K562 (cell line): ENCODE results near the gene SPRY4. TPM values are rescaled to one million over a fixed set of nuclear protein-coding genes. Genes with fewer than 3 reads are reported as not detected.

Experiments
- ATAC-seq: fragments of 200-7000 bp; cut with Tn5 transposase; 3 replicates; pipeline ENCODE4 v1.9.1; 2020; ENCODE audit warnings: moderate library complexity
- BruUV-seq: library from RNA; stranded (reverse); fragments of 400-500 nt; replicated peaks from 2 replicates; lab custom pipeline; 2021; lab: Mats Ljungman, UMichigan
- CTCF ChIA-PET: fragments of 300-600 bp; formaldehyde crosslinking; extraction: SDS; loops from one replicate; lab custom pipeline; 2021; ENCODE audit warnings: low intra/inter-chr PET ratio; lab: Yijun Ruan, JAX
- POLR2A ChIA-PET: fragments of 300-600, 350-650 bp; sonication (Branson Sonifier 250); formaldehyde crosslinking; extraction: SDS; loops from one replicate; lab custom pipeline; 2021; ENCODE audit warnings: antibody characterized with exemption, inconsistent platforms; lab: Yijun Ruan, JAX
- DNase-seq, 4 experiments: peaks; one replicate each; pipeline versions ENCODE4 v3.0.0 to v3.0.0-alpha.2; 2011 to 2018; ENCODE audit warnings: low spot score in 3 of 4, mixed read lengths in 3 of 4; ENCODE audit errors: extremely low read depth in 1 of 4
- FAIRE-seq: peaks from 2 replicates; lab custom pipeline; 2011; peaks lifted over from hg19 to GRCh38; lab: Jason Lieb, UNC
- H2AFZ ChIP-seq: 2 replicates; pipeline ENCODE4 v1.6.0; 2011; ENCODE audit warnings: low read depth, low read length, control low read depth, inconsistent platforms
- H3K27ac ChIP-seq: fragments of 200-600 bp; 3 replicates; pipeline ENCODE4 v1.8.0; 2011; ENCODE audit warnings: low read depth, mild to moderate bottlenecking, control low read depth, inconsistent platforms, low read length, moderate library complexity, mixed read lengths; ENCODE audit errors: extremely low read depth
- H3K27me3 ChIP-seq, 2 experiments: fragments of 300-600 bp in 1 of 2; 2 replicates in 1 of 2; 3 replicates in 1 of 2; pipeline versions ENCODE4 v1.6.0 to v1.8.0; 2011; ENCODE audit warnings: inconsistent platforms in 2 of 2, low read length in 2 of 2, mild to moderate bottlenecking in 1 of 2, mixed read lengths in 1 of 2, moderate library complexity in 1 of 2; ENCODE audit not compliant: control insufficient read depth in 2 of 2, insufficient read depth in 2 of 2
- H3K36me3 ChIP-seq: fragments of 300-600 bp; 3 replicates; pipeline ENCODE4 v1.8.0; 2011; ENCODE audit warnings: mild to moderate bottlenecking, low read length, inconsistent platforms; ENCODE audit not compliant: control insufficient read depth, insufficient read depth
- H3K4me1 ChIP-seq, 2 experiments: fragments of 200-600 bp in 1 of 2; replicated peaks in 1 of 2; 2 replicates in 1 of 2; 3 replicates in 1 of 2; pipeline versions ENCODE4 v1.5.1 to v1.8.0; 2011; ENCODE audit warnings: inconsistent platforms in 2 of 2, low read length in 2 of 2, mild to moderate bottlenecking in 1 of 2, mixed read lengths in 1 of 2, moderate library complexity in 1 of 2; ENCODE audit not compliant: control insufficient read depth in 2 of 2, insufficient read depth in 2 of 2
- H3K4me2 ChIP-seq: 2 replicates; pipeline ENCODE4 v1.6.1; 2011; ENCODE audit warnings: low read length, control low read depth, inconsistent platforms, mixed read lengths; ENCODE audit not compliant: insufficient read depth
- H3K4me3 ChIP-seq: fragments of 200-600 bp; sonication (generic), shearing (Covaris generic); 2 replicates; pipeline ENCODE4 v1.5.1; 2016; ENCODE audit warnings: control low read depth, inconsistent platforms
- H3K79me2 ChIP-seq: fragments of 200-600 bp; 3 replicates; pipeline ENCODE4 v1.8.0; 2011; ENCODE audit warnings: low read length, inconsistent platforms; ENCODE audit not compliant: control insufficient read depth, insufficient read depth
- H3K9ac ChIP-seq, 2 experiments: 2 replicates each; pipeline versions ENCODE4 v1.6.0 to v1.6.1; 2011; ENCODE audit warnings: low read depth in 2 of 2, low read length in 2 of 2, control low read depth in 1 of 2, inconsistent platforms in 1 of 2, mild to moderate bottlenecking in 1 of 2, mixed read lengths in 1 of 2; ENCODE audit not compliant: insufficient read depth in 1 of 2
- H3K9me1 ChIP-seq: one replicate; pipeline ENCODE4 v1.6.0; 2011; ENCODE audit warnings: inconsistent platforms, mild to moderate bottlenecking, low read length, moderate library complexity; ENCODE audit not compliant: control insufficient read depth, insufficient read depth
- H3K9me3 ChIP-seq: replicated peaks from 2 replicates; pipeline ENCODE4 v1.5.1; 2011; ENCODE audit warnings: low read depth, low read length, inconsistent platforms; ENCODE audit not compliant: control insufficient read depth, insufficient read depth
- H4K20me1 ChIP-seq: replicated peaks from 2 replicates; pipeline ENCODE4 v1.6.1; 2011; ENCODE audit warnings: low read length, inconsistent platforms, mixed read lengths; ENCODE audit not compliant: control insufficient read depth, insufficient read depth
- ATF7 ChIP-seq: fragments of 450-650 bp; IDR thresholded peaks from 2 replicates; pipeline ENCODE4 v1.7.1; 2014; ENCODE audit warnings: mild to moderate bottlenecking, moderate library complexity
- NCOA2 ChIP-seq, 2 experiments: fragments of 450-650 bp; IDR thresholded peaks; 2 replicates each; pipeline ENCODE4 v1.6.1; 2018; ENCODE audit warnings: mild to moderate bottlenecking in 2 of 2, moderate library complexity in 1 of 2; ENCODE audit not compliant: partially characterized antibody in 2 of 2
- NFIC ChIP-seq: fragments of 450-650 bp; IDR thresholded peaks from 2 replicates; pipeline ENCODE4 v1.6.1; 2017; ENCODE audit warnings: mild to moderate bottlenecking, inconsistent platforms
- ZFX ChIP-seq: sonication (generic); formaldehyde crosslinking; IDR thresholded peaks from 2 replicates; pipeline ENCODE4 v1.8.0; 2022; ENCODE audit warnings: mild to moderate bottlenecking, missing genetic modification reagents, moderate library complexity
- WGBS: fragments of 100-300 bp; shearing (Covaris generic); methylation state at CpG from one replicate; pipeline ENCODE4 v1.1.6; 2016; ENCODE audit warnings: low coverage, mixed read lengths; ENCODE audit not compliant: insufficient coverage; ENCODE audit errors: missing lambda C conversion rate; 5-methylcytosine and 5-hydroxymethylcytosine counted together
- in situ Hi-C: fragments of 300-500 bp; cut with MboI; formaldehyde crosslinking; loops from 4 replicates; pipeline ENCODE4 v1.15.0; 2018; ENCODE audit warnings: inconsistent platforms, mixed read lengths
- intact Hi-C: fragments of 100-400 bp; cut with micrococcal nuclease; formaldehyde crosslinking; loops from 2 replicates; pipeline ENCODE4 v1.14.2; 2022
- polyA plus RNA-seq, 8 experiments: library from polyadenylated mRNA; depleted of rRNA in 4 of 8; stranded (reverse) in 5 of 8; unstranded in 3 of 8; fragments of >200 nt; fragmentation: Nextera tagmentation in 2 of 8; fragmentation: Illumina TruSeq in 1 of 8; extraction: Ambion mirVana in 2 of 8; extraction: Trizol in 1 of 8; gene quantifications; 2 replicates each; pipeline versions ENCODE4 v1.2.1 to v1.2.3, GENCODE V29; 2011 to 2014; ENCODE audit warnings: inconsistent platforms in 1 of 8, missing spikeins in 1 of 8
- total RNA-seq, 7 experiments: library from RNA; depleted of rRNA in 6 of 7; stranded (reverse); fragments of >200 nt in 6 of 7; fragmentation: Illumina TruSeq in 2 of 7; extraction: Trizol in 2 of 7; gene quantifications; 2 replicates each; pipeline versions ENCODE4 v1.2.1 to v1.2.3, GENCODE V29; 2011 to 2021; ENCODE audit warnings: low replicate concordance in 1 of 7
- TF ChIP-seq, protein P1 (sequence below): fragments of 200-800 bp; sonication (Bioruptor generic); IDR thresholded peaks from 2 replicates; pipeline ENCODE4 v1.6.1; 2017; ENCODE audit warnings: missing genetic modification characterization, missing compliant biosample characterization
- TF ChIP-seq, protein P2 (sequence below): fragments of 250-450 bp; sonication (Bioruptor Pico); IDR thresholded peaks from 2 replicates; pipeline ENCODE4 v1.8.0; 2021; ENCODE audit warnings: moderate library complexity, mild to moderate bottlenecking, inconsistent platforms

Gene SPRY4
- total and polyA plus RNA-seq, 9 of the 15 experiments (the other 6 are each of a cell fraction or from before 2014, with no cell fraction given), result 2.6 to 24.2 (median 9.5) TPM

DNA sequence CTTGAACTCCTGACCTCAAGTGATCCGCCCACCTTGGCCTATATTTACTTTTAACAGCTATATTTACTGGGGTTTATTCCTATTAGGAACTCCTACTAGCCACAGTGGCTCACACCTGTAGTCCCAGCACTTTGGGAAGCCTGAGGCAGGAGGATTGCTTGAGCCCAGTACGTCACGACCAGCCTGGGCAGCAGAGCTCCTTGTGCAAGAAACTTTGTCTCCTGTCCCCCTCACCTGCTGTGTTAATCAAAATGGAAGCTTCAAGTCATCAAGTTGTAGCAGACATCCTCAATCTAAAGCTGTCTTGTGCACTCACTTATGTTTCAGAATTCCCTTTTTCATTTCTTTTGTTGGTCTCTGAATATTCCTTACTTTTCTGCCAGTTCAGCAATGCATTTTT, 15.0 kb upstream of the SPRY4 start:
- H3K4me2 ChIP-seq, result no peak overlapping the region
- POLR2A ChIA-PET, result interaction anchor here (0.6 to 1.0 kb wide), 2 partner anchors 12 to 38 kb away, joined by 3 read pairs; no protein-coding TSS in a partner anchor
- DNase-seq (no peak), ATAC-seq (no peak), FAIRE-seq (no peak)
- H3K36me3 ChIP-seq, result no peaks in the 10 kb centered on the region
- CTCF ChIA-PET, result no interaction called here
- no peaks in the 10 kb centered on the region for H3K27me3 ChIP-seq
- H4K20me1 ChIP-seq, result no peaks in the 10 kb centered on the region
- no peak overlapping the region for H2AFZ ChIP-seq
- H3K4me1 ChIP-seq, result peaks cover 4 to 7% of the 10 kb centered on the region in 2 experiments; a peak in 2 of 5 replicates
- 70% methylated on average over 3 of the region's 3 CpGs for WGBS
- H3K9me1 ChIP-seq, result no peaks in the 10 kb centered on the region
- H3K9ac ChIP-seq, result no peak overlapping the region
- intact Hi-C loops, result no loop called here
- no peak overlapping the region for H3K27ac ChIP-seq
- H3K4me3 ChIP-seq, result no peak overlapping the region
- in situ Hi-C loops, result no loop called here
- TF ChIP-seq, protein P1, sequence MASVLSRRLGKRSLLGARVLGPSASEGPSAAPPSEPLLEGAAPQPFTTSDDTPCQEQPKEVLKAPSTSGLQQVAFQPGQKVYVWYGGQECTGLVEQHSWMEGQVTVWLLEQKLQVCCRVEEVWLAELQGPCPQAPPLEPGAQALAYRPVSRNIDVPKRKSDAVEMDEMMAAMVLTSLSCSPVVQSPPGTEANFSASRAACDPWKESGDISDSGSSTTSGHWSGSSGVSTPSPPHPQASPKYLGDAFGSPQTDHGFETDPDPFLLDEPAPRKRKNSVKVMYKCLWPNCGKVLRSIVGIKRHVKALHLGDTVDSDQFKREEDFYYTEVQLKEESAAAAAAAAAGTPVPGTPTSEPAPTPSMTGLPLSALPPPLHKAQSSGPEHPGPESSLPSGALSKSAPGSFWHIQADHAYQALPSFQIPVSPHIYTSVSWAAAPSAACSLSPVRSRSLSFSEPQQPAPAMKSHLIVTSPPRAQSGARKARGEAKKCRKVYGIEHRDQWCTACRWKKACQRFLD (CRISPR knock-in tag), result no peak
- TF ChIP-seq NFIC (no peak), ZFX (CRISPR knock-in tag) (no peak), ATF7 (no peak), NCOA2 (IDR thresholded peaks at IDR 0.05; ENCODE audit: partially characterized antibody in 2 of 2) (no peak)
- TF ChIP-seq, protein P2, sequence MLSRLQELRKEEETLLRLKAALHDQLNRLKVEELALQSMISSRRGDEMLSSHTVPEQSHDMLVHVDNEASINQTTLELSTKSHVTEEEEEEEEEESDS (CRISPR knock-in tag), result no peak
- no peaks in the 10 kb centered on the region for H3K79me2 ChIP-seq
- peaks cover 2% of the 10 kb centered on the region; the same call in 1 of the 2 replicates for H3K9me3 ChIP-seq
- no TSS peak for BruUV-seq
